Left renal pelvis (tissue), 4 donors: Measurements from ENCODE around the gene ZCRB1. TPM values are rescaled to one million over a fixed set of nuclear protein-coding genes. Genes with fewer than 3 reads are reported as not detected.
"Not testable (repeated sequence)": the region's sequence is repeated elsewhere in the genome, so short reads cannot be mapped to it uniquely, and the experiment has no call there.

ENCODE experiments used
- DNase-seq, 4 donors: peaks; one replicate each; pipeline ENCODE4 v3.0.0-alpha.2; 2013; ENCODE audit warnings: low read depth in 4 of 4, low spot score in 3 of 4
- polyA plus RNA-seq, 4 donors: library from polyadenylated mRNA; unstranded; fragments of 120-200 nt; gene quantifications; one replicate each; pipeline ENCODE4 v1.2.1, GENCODE V29; 2013; ENCODE audit not compliant: insufficient read length in 4 of 4

The ZCRB1 gene, protein sequence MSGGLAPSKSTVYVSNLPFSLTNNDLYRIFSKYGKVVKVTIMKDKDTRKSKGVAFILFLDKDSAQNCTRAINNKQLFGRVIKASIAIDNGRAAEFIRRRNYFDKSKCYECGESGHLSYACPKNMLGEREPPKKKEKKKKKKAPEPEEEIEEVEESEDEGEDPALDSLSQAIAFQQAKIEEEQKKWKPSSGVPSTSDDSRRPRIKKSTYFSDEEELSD
- 100 to 1,000 TPM in 2 of 4 donors, 10 to 100 TPM in 2; 70.8 to 104 (median 98.9) TPM for polyA plus RNA-seq

DNA sequence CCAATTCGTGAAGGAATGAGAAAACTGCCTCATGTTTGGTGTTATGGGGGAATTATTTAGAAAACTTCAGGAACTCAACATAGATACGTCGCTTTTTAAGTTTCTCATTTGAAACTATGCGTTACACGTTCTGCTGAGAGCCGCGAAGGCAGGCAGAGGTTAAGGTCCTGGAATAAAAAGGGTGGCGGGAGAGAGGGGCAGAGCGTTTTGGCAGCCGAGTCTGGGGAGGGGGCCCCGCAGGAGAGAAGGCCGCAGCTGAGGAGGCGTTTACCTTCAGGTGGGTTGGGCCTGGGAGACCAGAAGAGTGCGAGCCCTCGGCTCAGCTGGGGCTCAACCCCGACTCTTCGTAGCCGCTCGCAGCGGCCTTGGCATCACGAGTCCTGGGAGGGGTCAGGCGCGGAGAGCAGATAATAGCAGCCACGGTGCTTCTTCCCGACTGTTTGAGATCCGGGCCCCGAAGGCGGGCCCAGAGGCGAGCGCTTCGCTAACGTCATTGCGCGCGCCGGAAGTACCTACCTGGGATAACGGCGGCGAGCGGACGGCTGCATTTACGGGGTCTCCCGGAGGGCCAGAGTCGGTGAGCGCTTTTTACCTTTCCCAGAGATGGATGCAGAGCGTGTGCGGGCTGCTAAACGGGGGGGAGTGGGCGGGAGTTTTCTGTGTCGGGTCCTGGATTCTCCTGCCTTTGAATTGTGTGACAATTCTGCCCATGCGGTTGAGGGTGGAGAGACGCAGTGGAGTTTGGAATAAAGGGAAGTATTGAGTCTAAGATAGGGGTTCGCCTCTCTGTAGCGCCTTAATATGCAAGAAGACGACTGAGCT is at the start of gene ZCRB1, which contains the start of gene PPHLN1:
Gene ZCRB1, minus strand, starts transcription at position 442 of the 822 bp plus-strand sequence. CDS start 1,992 bp downstream, outside the sequence.
Gene PPHLN1, plus strand, starts transcription at position 515 of the 822 bp plus-strand sequence. CDS start 9,736 bp downstream, outside the sequence.
- DNase-seq = peak; percentile 65 to 76 (median 72)

DNA sequence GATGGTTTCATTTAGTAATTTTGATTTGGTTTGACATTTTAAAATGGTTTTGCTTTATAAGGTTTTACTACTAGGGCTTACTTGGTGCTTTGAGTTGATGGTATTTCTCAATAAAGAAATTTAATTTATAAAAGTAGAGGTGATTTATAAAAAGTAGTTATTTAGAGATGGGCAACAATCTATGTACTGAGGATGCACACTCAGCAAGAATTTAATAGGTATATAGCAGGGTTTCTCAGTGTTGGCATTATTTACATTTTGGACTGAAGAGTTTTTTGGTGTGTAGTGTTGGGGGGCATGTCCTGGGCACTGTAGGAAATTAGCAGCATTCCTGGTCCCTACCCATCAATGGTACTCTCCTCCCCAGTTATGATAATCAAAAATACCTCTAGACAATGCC is 47.8 kb upstream of the ZCRB1 start:
- DNase-seq = no peak

DNA sequence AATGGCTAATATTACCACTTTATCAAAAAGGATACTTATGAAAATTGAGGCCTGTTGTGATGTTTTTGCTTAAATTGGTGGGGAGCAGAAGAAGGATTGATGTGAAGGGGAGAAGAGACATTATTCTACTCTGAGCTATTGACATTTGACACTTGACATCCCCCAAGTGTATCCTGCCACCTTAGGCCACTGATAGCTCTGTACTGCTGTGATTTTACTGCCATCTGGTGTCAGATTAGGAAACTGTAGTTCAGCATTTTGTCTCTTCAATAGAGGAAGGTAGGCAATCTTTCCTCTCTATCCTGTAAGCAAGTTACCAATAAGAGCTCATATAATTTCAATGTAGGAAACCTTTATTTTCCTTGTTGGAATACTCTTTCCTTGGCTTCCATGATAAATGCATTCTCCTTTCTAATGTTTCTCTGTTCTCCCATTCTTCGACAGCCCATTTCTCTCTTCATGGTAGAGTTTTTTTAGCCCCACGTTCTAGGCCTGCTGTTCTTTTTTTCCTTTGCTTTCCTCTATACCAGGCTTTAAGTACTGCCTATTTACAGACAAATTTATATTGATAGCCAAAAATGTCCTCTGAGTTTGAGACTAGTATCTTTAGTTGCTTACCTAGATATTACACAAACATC is 46.4 kb upstream of the ZCRB1 start:
- DNase-seq = peak in 2 of 4 donors; percentile 14 to 32

DNA sequence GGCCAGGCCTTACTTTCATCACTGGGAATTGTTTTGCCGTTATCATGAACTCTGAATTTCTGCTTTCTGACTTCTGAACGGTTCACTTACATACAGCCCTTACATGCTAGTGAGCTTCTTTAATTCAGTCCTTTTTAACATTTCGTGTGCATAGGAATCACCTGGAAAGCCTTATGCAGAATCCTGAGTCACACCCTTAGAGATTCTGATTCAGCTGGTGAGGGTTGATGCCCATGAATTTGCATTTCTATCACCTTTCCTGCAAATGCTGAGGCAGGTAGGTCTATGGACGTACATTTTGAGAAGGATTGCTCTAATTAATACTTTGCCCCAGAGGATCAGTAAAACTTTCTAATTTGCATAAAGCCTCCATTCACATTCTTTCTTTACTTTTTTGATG is 44.1 kb upstream of the ZCRB1 start:
- no peak for DNase-seq

DNA sequence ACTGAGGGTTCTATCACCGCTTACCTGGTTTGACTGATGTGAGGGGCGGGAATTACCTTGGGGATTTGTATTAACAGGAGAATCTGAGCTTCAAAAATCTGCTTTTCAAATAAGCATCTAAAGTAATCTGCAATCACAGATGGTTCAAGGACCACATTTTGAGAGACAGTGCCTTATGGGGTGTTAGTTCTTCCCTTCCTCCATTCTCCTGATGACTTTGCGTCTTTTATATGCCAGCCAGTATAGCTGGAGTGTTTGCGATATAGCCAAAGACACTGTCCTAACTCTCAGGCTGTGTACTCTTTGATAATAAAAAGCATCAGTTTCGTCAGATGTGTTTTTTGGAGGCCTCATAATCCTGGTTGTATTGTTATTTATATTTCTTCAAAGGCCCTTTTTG is 39.6 kb upstream of the ZCRB1 start:
- no peak for DNase-seq

DNA sequence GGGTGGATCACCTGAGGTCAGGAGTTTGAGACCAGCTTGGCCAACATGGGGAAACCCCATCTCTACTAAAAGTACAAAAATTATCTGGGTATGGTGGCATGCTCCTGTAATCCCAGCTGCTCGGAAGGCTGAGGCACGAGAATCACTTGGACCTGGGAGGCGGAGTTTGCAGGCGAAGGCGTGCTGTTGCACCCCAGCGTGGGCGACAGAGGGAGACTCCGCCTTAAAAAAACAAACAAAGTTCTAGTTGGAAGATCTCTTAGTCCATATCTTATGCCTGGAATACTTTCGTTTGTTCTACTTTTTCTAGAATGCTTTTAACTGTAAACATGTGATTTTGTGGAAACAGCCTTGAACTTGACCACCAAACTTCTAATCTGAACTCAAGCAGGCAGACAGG is 38.8 kb upstream of the ZCRB1 start:
- DNase-seq = no peak

DNA sequence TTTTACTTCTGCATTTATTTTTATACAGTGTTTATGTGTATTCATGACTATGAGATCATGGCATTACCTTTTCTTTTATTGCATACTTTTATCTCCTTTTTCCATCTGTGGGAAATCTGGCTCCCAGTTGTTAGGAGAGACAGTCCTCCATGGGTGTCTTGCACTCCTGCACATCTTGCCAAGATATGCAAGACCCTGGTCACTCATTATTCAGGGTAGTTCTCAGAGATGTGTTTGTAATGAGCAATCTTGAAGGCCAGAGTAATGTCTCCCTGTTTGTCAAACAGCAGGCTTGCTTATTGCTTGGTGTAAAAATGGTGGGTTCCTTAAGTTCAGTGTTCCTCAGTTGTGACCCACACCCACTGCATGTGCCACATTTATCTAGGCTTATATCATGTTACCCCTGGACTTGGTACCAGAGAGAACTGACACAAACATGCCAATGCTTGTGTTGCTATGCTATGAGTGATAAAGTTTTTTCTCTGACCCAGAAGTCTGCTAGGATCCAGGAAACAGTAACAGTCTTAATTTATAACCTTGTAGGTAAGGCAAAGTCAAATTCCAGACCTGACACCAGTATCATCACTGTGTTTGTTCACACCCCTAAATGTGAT is 36.9 kb upstream of the ZCRB1 start:
- DNase-seq = no peak

DNA sequence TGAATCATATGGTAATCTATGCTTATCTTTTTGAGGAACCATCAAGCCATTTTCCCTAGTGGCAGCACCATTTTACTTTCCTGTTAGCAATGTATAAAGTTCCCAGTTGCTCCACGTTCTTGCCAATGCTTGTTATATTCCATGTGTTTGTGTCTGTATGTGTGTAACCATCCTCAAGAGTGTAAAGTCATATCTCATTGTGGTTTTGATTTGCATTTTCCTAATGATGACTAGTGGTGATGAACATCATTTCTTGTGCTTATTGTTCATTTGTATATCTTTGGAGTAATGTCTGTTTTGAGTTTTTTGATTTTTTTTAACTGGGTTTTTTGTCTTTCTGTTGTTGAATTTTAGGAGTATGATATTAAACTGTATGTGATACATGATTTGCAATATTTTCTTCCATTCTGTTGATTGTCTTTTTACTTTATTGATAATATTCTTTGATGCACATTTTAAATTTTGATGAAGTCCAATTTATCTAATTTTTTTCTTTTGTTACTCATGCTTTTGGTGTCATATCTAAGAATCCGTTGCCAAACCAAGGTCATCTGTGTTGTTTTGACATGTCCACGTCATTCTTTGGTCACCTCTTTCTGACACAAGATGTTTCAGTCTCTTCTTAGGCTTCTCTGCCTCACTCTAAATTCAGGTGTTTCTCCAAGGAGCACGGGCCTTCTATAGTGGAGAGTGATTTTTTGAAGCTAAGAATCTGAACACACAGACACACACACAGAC is 36.2 kb upstream of the ZCRB1 start:
- DNase-seq = no peak

DNA sequence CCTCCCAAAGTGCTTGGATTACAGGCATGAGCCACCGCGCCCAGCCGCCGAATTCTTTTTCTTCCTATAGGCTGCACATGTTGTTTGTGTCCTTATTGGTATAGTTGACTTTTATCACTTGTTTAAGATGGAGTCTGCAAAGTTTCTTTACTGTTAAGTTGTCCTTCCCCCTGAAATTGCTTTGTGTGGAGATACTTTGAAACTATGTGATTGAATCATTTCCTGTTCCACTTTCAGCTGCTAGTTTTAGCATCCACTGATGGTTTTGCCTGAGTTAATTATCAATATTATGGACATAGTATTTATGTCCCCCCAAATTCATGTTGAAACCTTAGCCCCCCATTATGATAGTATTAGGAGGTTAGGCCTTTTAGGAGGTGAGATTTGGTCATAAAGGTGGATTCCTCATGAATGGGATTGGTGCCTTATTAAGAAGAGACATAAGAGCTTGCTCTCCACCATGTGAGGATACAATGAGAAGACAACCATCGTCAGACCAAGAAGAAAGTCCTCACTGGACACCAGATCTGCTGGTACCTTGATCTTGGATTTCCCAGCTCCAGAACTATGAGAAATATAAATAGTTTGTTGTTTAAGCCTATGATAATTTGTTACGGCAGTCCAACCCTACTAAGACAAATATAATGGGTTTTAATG is 35.0 kb upstream of the ZCRB1 start:
- DNase-seq = no peak

DNA sequence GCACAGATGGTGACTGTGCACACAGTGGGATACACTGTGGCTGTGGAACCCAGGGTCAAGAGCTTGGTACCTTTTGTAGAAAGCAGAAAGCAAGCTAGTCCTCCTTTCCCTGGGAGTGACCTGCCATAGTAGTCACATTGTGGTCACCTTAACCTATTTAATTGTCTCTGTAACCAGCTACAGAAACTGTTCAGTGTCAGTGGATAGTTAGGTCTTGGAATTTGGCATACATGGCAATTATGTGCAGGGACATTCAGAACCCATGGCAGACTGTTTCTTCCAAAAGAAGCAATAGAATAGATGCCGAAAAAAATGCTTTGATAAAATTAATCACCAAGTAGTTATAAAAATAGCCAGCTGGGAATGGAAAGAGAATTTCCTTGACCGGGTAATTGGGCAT is 30.4 kb upstream of the ZCRB1 start:
- no peak for DNase-seq

DNA sequence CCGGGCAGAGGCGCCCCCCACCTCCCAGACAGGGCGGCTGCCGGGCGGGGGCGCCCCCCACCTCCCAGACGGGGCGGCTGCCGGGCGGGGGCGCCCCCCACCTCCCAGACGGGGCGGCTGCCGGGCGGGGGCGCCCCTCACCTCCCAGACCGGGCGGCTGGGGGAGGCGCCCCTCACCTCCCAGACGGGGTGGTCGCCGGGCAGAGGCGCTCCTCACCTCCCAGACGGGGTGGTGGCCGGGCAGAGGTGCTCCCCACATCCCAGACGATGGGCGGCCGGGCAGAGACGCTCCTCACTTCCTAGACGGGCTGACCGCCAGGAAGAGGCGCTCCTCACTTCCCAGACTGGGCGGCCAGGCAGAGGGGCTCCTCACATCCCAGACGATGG is 24.1 kb upstream of the ZCRB1 start:
- DNase-seq = not testable (repeated sequence)

DNA sequence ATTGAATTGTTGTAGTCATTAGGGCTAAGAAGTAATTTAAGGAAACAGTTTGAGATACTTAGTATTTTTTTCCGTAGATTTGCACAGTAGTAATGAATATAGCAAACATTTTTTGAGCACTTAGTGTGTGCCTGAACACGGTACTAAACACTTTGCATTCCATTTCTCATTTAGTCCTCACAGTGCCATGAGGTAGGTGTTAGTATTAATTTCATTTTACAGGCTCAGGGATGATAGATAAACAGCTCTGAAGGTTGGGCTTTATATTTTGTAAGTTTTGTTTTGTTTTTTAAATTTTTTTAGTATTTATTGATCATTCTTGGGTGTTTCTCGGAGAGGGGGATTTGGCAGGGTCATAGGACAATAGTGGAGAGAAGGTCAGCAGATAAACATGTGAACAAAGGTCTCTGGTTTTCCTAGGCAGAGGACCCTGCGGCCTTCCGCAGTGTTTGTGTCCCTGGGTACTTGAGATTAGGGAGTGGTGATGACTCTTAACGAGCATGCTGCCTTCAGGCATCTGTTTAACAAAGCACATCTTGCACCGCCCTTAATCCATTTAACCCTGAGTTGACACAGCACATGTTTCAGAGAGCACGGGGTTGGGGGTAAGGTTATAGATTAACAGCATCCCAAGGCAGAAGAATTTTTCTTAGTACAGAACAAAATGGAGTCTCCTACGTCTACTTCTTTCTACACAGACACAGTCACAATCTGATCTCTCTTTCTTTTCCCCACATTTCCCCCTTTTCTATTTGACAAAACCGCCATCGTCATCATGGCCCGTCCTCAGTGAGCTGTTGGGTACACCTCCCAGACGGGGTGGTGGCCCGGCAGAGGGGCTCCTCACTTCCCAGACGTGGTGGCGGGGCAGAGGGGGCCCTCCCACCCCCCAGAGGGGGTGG is 23.5 kb upstream of the ZCRB1 start:
- DNase-seq = not testable (repeated sequence)

DNA sequence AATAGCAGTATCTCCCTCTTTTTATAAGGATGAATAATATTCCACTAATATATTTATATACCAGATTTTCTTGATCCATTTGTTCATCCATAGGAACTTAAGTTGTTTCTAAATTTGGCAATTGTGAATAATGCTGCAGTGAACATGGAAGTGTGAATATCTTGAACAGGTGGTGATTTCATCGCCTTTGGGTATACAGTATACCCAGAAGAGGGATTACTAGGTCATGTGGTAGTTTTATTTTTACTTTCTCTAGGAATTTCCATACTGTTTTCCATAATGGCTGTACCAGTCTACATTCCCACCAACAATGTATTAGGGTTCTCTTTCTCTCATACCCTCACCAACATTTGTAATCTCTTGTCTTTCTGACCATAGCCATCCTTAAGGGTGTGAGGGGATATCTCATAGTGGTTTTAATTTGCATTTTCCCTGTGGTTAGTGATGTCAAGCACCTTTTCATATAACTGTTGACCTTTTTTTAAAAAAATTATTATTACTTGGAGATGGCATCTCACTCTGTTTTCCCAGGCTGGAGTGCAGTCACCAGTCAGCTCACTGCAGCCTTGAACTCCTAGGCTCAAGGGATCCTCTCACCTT is 20.6 kb upstream of the ZCRB1 start:
- DNase-seq = no peak

DNA sequence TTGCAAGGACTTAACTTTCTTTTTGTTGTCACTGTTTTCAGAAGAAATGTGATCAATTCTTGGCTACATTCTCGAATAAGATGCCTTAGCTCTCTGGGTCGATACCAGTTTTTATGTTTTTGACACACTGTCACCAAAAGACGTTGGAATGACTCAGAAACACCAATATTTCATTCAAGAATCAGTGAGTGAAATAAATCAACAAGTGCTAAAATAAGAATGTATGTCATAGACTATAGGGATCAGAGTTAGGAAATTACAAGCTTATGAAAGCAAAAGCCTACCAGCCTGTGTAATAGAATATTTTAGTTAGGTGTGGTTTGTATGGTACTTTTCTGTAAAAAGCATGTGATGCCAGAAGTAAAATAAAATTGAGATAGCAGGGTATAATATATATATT is 17.8 kb upstream of the ZCRB1 start:
- no peak for DNase-seq

DNA sequence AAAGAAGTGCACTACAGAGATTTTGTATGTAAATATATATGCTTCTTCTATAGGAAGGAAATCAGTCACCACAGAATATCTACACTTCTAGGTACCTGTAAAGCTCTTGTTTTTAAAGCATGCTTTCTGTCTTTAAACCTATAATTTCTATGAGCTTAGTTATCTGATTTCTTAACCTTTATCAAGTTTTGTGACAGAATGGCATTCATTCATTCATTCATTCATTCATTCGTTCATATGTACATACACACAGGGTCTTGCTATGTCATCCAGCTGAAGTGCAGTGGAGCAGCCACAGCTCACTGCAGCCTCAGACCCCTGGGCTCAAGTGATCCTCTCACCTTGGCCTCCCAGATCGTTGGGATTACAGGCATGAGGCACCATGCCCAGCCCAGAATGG is 16.1 kb upstream of the ZCRB1 start:
- no peak for DNase-seq

DNA sequence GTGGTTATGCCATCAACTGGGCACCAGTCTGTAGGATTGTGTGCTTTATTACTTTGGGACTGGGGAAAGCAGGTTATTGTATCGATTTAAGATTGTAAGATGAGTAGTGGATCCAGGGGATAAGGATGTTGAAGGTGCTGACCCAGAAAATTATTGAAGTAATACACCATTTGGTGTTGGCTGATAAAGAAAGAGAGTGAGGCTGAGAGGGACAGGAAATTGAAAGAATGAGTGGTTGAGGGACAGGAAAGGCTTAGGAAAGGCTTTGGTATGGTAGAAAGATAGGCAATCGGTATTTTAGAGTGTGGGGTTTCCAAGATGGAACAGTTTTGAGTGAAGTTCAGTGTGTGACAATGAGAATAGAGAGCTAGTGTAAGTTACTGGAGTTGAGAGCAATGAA is 12.4 kb upstream of the ZCRB1 start:
- DNase-seq = no peak

DNA sequence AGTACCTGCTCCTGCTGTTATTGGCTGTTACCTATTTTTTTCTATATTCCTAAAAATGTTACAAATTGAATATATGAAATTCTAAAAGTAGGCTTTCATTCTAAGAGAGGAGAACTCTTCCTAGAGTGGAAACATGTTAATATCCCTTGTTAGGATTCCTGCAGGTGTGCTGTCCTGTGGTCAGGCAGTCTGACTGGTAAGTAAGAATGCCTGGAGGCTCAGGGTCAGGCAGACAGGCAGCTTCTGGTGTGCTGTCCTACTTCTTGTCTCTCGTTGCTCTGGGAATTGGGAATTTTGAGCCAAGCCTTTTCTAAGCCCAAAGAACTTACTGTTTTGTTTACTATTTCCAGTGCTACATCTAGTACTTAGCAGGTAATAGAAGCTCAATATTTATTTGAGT is 10.4 kb upstream of the ZCRB1 start:
- no peak for DNase-seq
